GM12878 (cell line): ENCODE data around the gene RRAS. TPM values are rescaled to one million over a fixed set of nuclear protein-coding genes. Genes with fewer than 3 reads are reported as not detected.

Experiments used
- ATAC-seq: fragments of 200-7000 bp; cut with Tn5 transposase; 3 replicates; pipeline ENCODE4 v1.9.1; 2020; ENCODE audit warnings: mild to moderate bottlenecking, moderate library complexity
- Bru-seq: library from RNA; stranded (reverse); fragments of 400-500 nt; gene quantifications from one replicate; lab custom pipeline; 2021; lab: Mats Ljungman, UMichigan
- BruChase-seq, 2 experiments: library from RNA; stranded (reverse); fragments of 400-500 nt; gene quantifications; one replicate each; lab custom pipeline; 2021; lab: Mats Ljungman, UMichigan
- BruUV-seq: library from RNA; stranded (reverse); fragments of 400-500 nt; replicated peaks from 2 replicates; lab custom pipeline; 2021; lab: Mats Ljungman, UMichigan
- CTCF ChIA-PET: fragments of 300-600 bp; sonication (Branson Sonifier 250); formaldehyde crosslinking; extraction: SDS; loops from one replicate; lab custom pipeline; 2021; ENCODE audit warnings: inconsistent platforms; lab: Yijun Ruan, JAX
- POLR2A ChIA-PET: fragments of 350-600 bp; formaldehyde crosslinking; extraction: SDS; loops from one replicate; lab custom pipeline; 2021; ENCODE audit warnings: inconsistent platforms; lab: Charles Lee
- RAD21 ChIA-PET: fragments of 300-600 bp; sonication (Branson Sonifier 250); formaldehyde crosslinking; loops from one replicate; lab custom pipeline; 2023; ENCODE audit warnings: antibody characterized with exemption; ENCODE audit not compliant: unreplicated experiment; lab: Charles Lee
- SMC1A ChIA-PET: fragments of 300-600 bp; sonication (Branson Sonifier 250); formaldehyde crosslinking; loops from one replicate; lab custom pipeline; 2023; ENCODE audit not compliant: unreplicated experiment, uncharacterized antibody; lab: Charles Lee
- DNase-seq: peaks from one replicate; pipeline ENCODE4 v3.0.0-alpha.2; 2011; ENCODE audit warnings: low read depth, low spot score
- FAIRE-seq: peaks from 3 replicates; lab custom pipeline; 2011; peaks lifted over from hg19 to GRCh38; lab: Jason Lieb, UNC
- H2AFZ ChIP-seq: 2 replicates; pipeline ENCODE4 v1.6.0; 2011; ENCODE audit warnings: low read depth, low read length, control low read depth; ENCODE audit not compliant: control insufficient read depth
- H3K27ac ChIP-seq: 2 replicates; pipeline ENCODE4 v1.5.1; 2011; ENCODE audit warnings: control low read depth; ENCODE audit not compliant: control insufficient read depth, insufficient read depth
- H3K27me3 ChIP-seq, 2 experiments: replicated peaks in 1 of 2; 2 replicates each; pipeline versions ENCODE4 v1.6.0 to v1.6.1; 2011; ENCODE audit warnings: low read length in 1 of 2; ENCODE audit not compliant: control insufficient read depth in 2 of 2, insufficient read depth in 2 of 2
- H3K36me3 ChIP-seq, 2 experiments: 2 replicates each; pipeline ENCODE4 v1.5.1; 2011; ENCODE audit warnings: low read length in 1 of 2; ENCODE audit not compliant: control insufficient read depth in 2 of 2, insufficient read depth in 2 of 2
- H3K4me1 ChIP-seq: 2 replicates; pipeline ENCODE4 v1.6.1; 2011; ENCODE audit warnings: mild to moderate bottlenecking, low read length, moderate library complexity, mixed read lengths; ENCODE audit not compliant: control insufficient read depth, insufficient read depth
- H3K4me2 ChIP-seq: 2 replicates; pipeline ENCODE4 v1.6.0; 2011; ENCODE audit warnings: control low read depth; ENCODE audit not compliant: control insufficient read depth, insufficient read depth
- H3K4me3 ChIP-seq: fragments of 200-600 bp; sonication (generic); 2 replicates; pipeline ENCODE4 v1.5.1; 2016
- H3K79me2 ChIP-seq: 2 replicates; pipeline ENCODE4 v1.6.0; 2011; ENCODE audit warnings: low read length; ENCODE audit not compliant: control insufficient read depth, insufficient read depth
- H3K9ac ChIP-seq: 2 replicates; pipeline ENCODE4 v1.8.0; 2011; ENCODE audit warnings: low read length, control low read depth, mixed read lengths; ENCODE audit not compliant: control insufficient read depth, insufficient read depth
- H3K9me3 ChIP-seq: replicated peaks from 3 replicates; pipeline ENCODE4 v1.5.1; 2011; ENCODE audit warnings: mild to moderate bottlenecking, low read length; ENCODE audit not compliant: control insufficient read depth, insufficient read depth
- H4K20me1 ChIP-seq: 2 replicates; pipeline ENCODE4 v1.6.0; 2011; ENCODE audit not compliant: control insufficient read depth, insufficient read depth
- CHD1 ChIP-seq: IDR thresholded peaks from 2 replicates; pipeline ENCODE4 v1.6.1; 2012; ENCODE audit warnings: low read depth, low read length, improper control_type of control experiment
- CHD2 ChIP-seq: IDR thresholded peaks from 2 replicates; pipeline ENCODE4 v1.6.1; 2011; ENCODE audit warnings: low read depth, low read length, improper control_type of control experiment, borderline replicate concordance
- EZH2 ChIP-seq: IDR thresholded peaks from 2 replicates; pipeline ENCODE4 v1.6.1; 2012; ENCODE audit warnings: low read depth, mild to moderate bottlenecking, control low read depth, inconsistent platforms, low read length, borderline replicate concordance; ENCODE audit not compliant: control insufficient read depth
- GABPA ChIP-seq: IDR thresholded peaks from 2 replicates; pipeline ENCODE4 v1.6.1; 2014; ENCODE audit warnings: antibody characterized with exemption, low read depth, mild to moderate bottlenecking, inconsistent platforms
- IKZF2 ChIP-seq, 2 experiments: fragments of 450-650 bp; IDR thresholded peaks; 2 replicates each; pipeline ENCODE4 v1.6.1; 2017; ENCODE audit warnings: mild to moderate bottlenecking in 2 of 2, moderate library complexity in 2 of 2
- KDM1A ChIP-seq: fragments of 200-600 bp; sonication (generic); IDR thresholded peaks from 2 replicates; pipeline ENCODE4 v1.6.1; 2016; ENCODE audit warnings: borderline replicate concordance
- MXI1 ChIP-seq: fragments of 150-350 bp; IDR thresholded peaks from 2 replicates; pipeline ENCODE4 v1.6.1; 2011; ENCODE audit warnings: low read depth, mild to moderate bottlenecking, inconsistent platforms, low read length, improper control_type of control experiment
- MYC ChIP-seq: IDR thresholded peaks from 2 replicates; pipeline ENCODE4 v1.6.1; 2011; ENCODE audit warnings: mild to moderate bottlenecking, low read length, moderate library complexity, inconsistent platforms; ENCODE audit not compliant: insufficient read depth, insufficient replicate concordance, insufficient read length, severe bottlenecking
- PAX5 ChIP-seq: IDR thresholded peaks from 2 replicates; pipeline ENCODE4 v1.6.1; 2011; ENCODE audit warnings: low read depth, low read length, borderline replicate concordance
- RELA ChIP-seq: fragments of 450-650 bp; IDR thresholded peaks from 2 replicates; pipeline ENCODE4 v1.8.0; 2014; ENCODE audit warnings: borderline replicate concordance; ENCODE audit not compliant: partially characterized antibody
- RFX5 ChIP-seq: IDR thresholded peaks from 2 replicates; pipeline ENCODE4 v1.6.1; 2011; ENCODE audit warnings: low read depth, low read length, improper control_type of control experiment
- SUZ12 ChIP-seq: fragments of 200-600 bp; sonication (generic); IDR thresholded peaks from one replicate; pipeline ENCODE4 v1.6.1; 2018; ENCODE audit warnings: antibody characterized with exemption, mild to moderate bottlenecking; ENCODE audit not compliant: unreplicated experiment
- TAF1 ChIP-seq: IDR thresholded peaks from 2 replicates; pipeline ENCODE4 v1.6.1; 2011; ENCODE audit warnings: mild to moderate bottlenecking, low read depth, low read length, borderline replicate concordance
- WGBS: methylation state at CpG from one replicate; pipeline ENCODE4 v1.1.6; 2016; ENCODE audit warnings: low lambda C conversion rate; ENCODE audit not compliant: insufficient replicate concordance, insufficient coverage; ENCODE audit errors: missing lambda C conversion rate; 5-methylcytosine and 5-hydroxymethylcytosine counted together
- in situ Hi-C: fragments of 300-500 bp; cut with MboI; formaldehyde crosslinking; loops from 9 replicates; pipeline ENCODE4 v1.14.3; 2018; ENCODE audit warnings: mixed read lengths
- intact Hi-C: fragments of 100-400 bp; cut with micrococcal nuclease; formaldehyde crosslinking; loops from one replicate; pipeline ENCODE4 v1.14.2; 2022; ENCODE audit not compliant: unreplicated experiment
- long read RNA-seq, 2 experiments: library from polyadenylated mRNA; unstranded; transcript quantifications; one replicate each; pipeline ENCODE4 v2.0.0, GENCODE V29; 2019 to 2020
- polyA minus RNA-seq, 3 experiments: library from RNA; depleted of rRNA, polyadenylated mRNA; stranded (reverse); fragments of >200 nt; gene quantifications; 2 replicates each; pipeline ENCODE4 v1.2.3, GENCODE V29; 2011
- polyA plus RNA-seq, 11 experiments: library from polyadenylated mRNA; depleted of rRNA in 4 of 11; unstranded in 6 of 11; stranded (reverse) in 5 of 11; fragments of >200 nt; fragmentation: Nextera tagmentation in 4 of 11; fragmentation: Illumina TruSeq in 1 of 11; extraction: Ambion mirVana in 4 of 11; extraction: Trizol in 1 of 11; gene quantifications; 1 replicate in 1 of 11; 2 replicates in 10 of 11; pipeline versions ENCODE4 v1.2.1 to v1.2.3, GENCODE V29; 2011 to 2016; ENCODE audit warnings: inconsistent platforms in 2 of 11, missing spikeins in 2 of 11, low read depth in 1 of 11
- total RNA-seq, 4 experiments: library from RNA; depleted of rRNA in 3 of 4; stranded (reverse); fragments of >200 nt in 3 of 4; fragmentation: Illumina TruSeq in 1 of 4; extraction: Trizol in 1 of 4; gene quantifications; 2 replicates each; pipeline versions ENCODE4 v1.2.1 to v1.2.3, GENCODE V29; 2013 to 2021
- TF ChIP-seq, protein P1 (sequence below): fragments of 450-650 bp; IDR thresholded peaks from 2 replicates; pipeline ENCODE4 v1.6.1; 2017; ENCODE audit warnings: mild to moderate bottlenecking, moderate library complexity

RRAS gene
- 0.91 TPM in 1 of 2 replicates, not detected in the other for total RNA-seq (2013; cell fraction: nucleolus; rRNA removed)
- 1.0 and 1.8 TPM in 2 replicates for total RNA-seq (2014; rRNA removed)
- 1.1 TPM in 2 replicates for total RNA-seq (2014; rRNA removed; fragmentation: Illumina TruSeq; extraction: Trizol)
- total RNA-seq (2021): 1.3 and 1.8 TPM in 2 replicates
- polyA plus RNA-seq (2011; ENCODE audit: low read depth): 3.2 TPM
- polyA plus RNA-seq (2011; rRNA removed): 2.3 and 4.1 TPM in 2 replicates
- 7.4 and 9.2 TPM in 2 replicates for polyA plus RNA-seq (2011; cell fraction: cytosol; rRNA removed)
- 5.0 and 5.9 TPM in 2 replicates for polyA plus RNA-seq (2011; cell fraction: nucleus; rRNA removed)
- polyA plus RNA-seq (2012): 7.4 and 8.5 TPM in 2 replicates
- polyA plus RNA-seq (2014; fragmentation: Illumina TruSeq; extraction: Trizol): 1.1 TPM in 1 of 2 replicates, not detected in the other
- polyA plus RNA-seq (2014; fragmentation: Nextera tagmentation; extraction: Ambion mirVana): under 1 TPM; 0.24 to 0.29 TPM
- polyA plus RNA-seq (2014; rRNA removed): 4.0 and 5.8 TPM in 2 replicates
- 1 to 10 TPM; 1.9 to 2.2 TPM for polyA plus RNA-seq (2016; fragmentation: Nextera tagmentation; extraction: Ambion mirVana)
- 0.95 and 3.3 TPM in 2 replicates for polyA minus RNA-seq (2011; rRNA and poly(A)+ RNA removed)
- polyA minus RNA-seq (2011; cell fraction: cytosol; rRNA and poly(A)+ RNA removed): 2.4 and 2.6 TPM in 2 replicates
- polyA minus RNA-seq (2011; cell fraction: nucleus; rRNA and poly(A)+ RNA removed): 0.60 and 0.67 TPM in 2 replicates
- Bru-seq, nascent RNA: percentile 37 among the genes with signal in this experiment
- BruChase-seq, experiment 1, labeled RNA remaining after a 6-hour chase: percentile 39 among the genes with signal in this experiment
- BruChase-seq, experiment 2, labeled RNA remaining after a 2-hour chase: percentile 30 among the genes with signal in this experiment
- long read RNA-seq, experiment 1: 0 reads
- long read RNA-seq, experiment 2, partial matches to known transcripts: 1 of 1 reads
- long read RNA-seq, experiment 2, other reads (novel, unspliced or antisense): 0 of 1 reads

DNA sequence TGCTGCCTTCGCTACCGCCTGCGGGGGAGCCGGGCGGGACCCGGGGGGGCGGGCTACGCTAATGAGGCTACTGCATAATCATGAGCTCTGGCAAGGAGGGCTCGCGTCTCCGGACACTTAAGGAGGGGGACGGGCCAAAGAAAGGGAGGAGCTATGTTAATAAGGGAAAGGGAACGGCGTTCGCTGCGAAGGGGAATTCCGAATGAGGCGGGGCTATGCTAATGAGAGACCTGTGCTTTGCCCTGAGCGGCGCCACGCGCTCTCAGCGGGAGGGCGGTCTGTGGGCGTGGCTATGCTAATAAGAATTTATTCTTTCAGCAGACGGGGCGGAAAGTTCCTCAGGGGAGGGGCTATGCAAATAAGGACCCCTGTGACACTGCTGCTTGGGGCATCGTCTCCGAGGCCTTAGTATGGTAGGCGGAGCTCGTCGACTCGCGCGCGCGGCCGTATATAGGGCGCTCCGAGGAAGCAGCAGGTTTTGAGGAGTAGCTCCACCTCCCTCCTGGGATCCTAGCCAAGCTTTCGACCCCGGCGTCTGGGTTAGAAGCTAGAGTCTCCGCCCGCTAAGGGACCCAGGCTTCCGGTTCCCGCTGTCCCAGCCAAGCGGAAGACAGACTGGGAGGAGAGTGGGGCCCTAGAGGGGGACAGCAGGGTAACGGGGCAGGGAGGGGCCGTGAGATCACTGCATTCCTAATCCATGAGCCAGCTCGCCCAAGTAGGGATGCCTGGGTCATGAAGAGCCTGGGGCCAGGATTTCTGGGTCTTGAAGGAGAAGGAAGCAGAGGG lies at the start of gene RRAS:
Gene RRAS, minus strand, starts transcription at position 31 of the 786 bp plus-strand sequence. CDS start 45 bp downstream, outside the sequence.
- H3K27me3 ChIP-seq: no peaks in the 10 kb centered on the region
- H3K4me2 ChIP-seq: peak within 1 kb of the TSS; percentile 90
- RAD21 ChIA-PET: interaction anchor here (0.5 to 5.1 kb wide), 21 partner anchors 10 to 693 kb away, joined by 3 to 131 read pairs (median 4); partner anchors contain the start of genes AP2A1, BCL2L12, IRF3 and NOSIP
- SMC1A ChIA-PET: interaction anchor here (1.0 to 1.6 kb wide), 10 partner anchors 24 to 71 kb away, joined by 4 to 15 read pairs (median 6); partner anchors contain the start of genes BCL2L12, IRF3, NOSIP and PRMT1
- H2AFZ ChIP-seq: peak within 1 kb of the TSS; percentile 68
- intact Hi-C loops (loop anchor here (1.0 to 5.0 kb wide), 3 partner anchors 36 to 144 kb away; partner anchors contain the start of genes PRR12 and RPS11), in situ Hi-C loops (no loop called here)
- peak; percentile 79 for ATAC-seq
- H3K4me1 ChIP-seq: peaks cover 18% of the 10 kb centered on the region
- H3K79me2 ChIP-seq: peaks cover 36% of the 10 kb centered on the region
- no peaks in the 10 kb centered on the region for H3K9me3 ChIP-seq
- WGBS: 2% methylated on average over 43 of the region's 51 CpGs
- peak within 1 kb of the TSS; percentile 80 for H3K4me3 ChIP-seq
- CTCF ChIA-PET: interaction anchor here (0.6 to 5.1 kb wide), 16 partner anchors 9 to 151 kb away, joined by 3 to 130 read pairs (median 4); partner anchors contain the start of genes BCL2L12, IRF3 and PRMT1
- peak; percentile 100 for DNase-seq
- no peaks in the 10 kb centered on the region for H4K20me1 ChIP-seq
- peak within 1 kb of the TSS; percentile 98 for H3K9ac ChIP-seq
- H3K36me3 ChIP-seq: no peaks in the 10 kb centered on the region; a peak in 1 of 4 replicates
- BruUV-seq: no TSS peak
- FAIRE-seq: peak; percentile 100
- H3K27ac ChIP-seq: peak within 1 kb of the TSS; percentile 98
- POLR2A ChIA-PET: interaction anchor here (0.6 to 6.5 kb wide), 26 partner anchors 8 to 1307 kb away, joined by 3 to 200 read pairs (median 4); partner anchors contain the start of genes AKT1S1, ALDH16A1, ATF5 and BCL2L12
- TF ChIP-seq PAX5: no peak
- no peak for TF ChIP-seq SUZ12
- no peak for TF ChIP-seq KDM1A
- peak in 1 of 2 experiments; percentile 73; a peak in 2 of 4 replicates for TF ChIP-seq IKZF2 (IDR thresholded peaks at IDR 0.05)
- peak; percentile 59 for TF ChIP-seq TAF1
- no peak for TF ChIP-seq MYC
- no peak for TF ChIP-seq CHD1
- TF ChIP-seq CHD2: 0 out of 2 replicates have a peak, but pooled peaks have one; percentile 36
- TF ChIP-seq, protein P1, sequence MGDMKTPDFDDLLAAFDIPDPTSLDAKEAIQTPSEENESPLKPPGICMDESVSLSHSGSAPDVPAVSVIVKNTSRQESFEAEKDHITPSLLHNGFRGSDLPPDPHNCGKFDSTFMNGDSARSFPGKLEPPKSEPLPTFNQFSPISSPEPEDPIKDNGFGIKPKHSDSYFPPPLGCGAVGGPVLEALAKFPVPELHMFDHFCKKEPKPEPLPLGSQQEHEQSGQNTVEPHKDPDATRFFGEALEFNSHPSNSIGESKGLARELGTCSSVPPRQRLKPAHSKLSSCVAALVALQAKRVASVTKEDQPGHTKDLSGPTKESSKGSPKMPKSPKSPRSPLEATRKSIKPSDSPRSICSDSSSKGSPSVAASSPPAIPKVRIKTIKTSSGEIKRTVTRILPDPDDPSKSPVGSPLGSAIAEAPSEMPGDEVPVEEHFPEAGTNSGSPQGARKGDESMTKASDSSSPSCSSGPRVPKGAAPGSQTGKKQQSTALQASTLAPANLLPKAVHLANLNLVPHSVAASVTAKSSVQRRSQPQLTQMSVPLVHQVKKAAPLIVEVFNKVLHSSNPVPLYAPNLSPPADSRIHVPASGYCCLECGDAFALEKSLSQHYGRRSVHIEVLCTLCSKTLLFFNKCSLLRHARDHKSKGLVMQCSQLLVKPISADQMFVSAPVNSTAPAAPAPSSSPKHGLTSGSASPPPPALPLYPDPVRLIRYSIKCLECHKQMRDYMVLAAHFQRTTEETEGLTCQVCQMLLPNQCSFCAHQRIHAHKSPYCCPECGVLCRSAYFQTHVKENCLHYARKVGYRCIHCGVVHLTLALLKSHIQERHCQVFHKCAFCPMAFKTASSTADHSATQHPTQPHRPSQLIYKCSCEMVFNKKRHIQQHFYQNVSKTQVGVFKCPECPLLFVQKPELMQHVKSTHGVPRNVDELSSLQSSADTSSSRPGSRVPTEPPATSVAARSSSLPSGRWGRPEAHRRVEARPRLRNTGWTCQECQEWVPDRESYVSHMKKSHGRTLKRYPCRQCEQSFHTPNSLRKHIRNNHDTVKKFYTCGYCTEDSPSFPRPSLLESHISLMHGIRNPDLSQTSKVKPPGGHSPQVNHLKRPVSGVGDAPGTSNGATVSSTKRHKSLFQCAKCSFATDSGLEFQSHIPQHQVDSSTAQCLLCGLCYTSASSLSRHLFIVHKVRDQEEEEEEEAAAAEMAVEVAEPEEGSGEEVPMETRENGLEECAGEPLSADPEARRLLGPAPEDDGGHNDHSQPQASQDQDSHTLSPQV: no peak
- peak; percentile 75 for TF ChIP-seq RELA
- peak; percentile 42 for TF ChIP-seq MXI1
- no peak; the same call in 1 of the 2 replicates for TF ChIP-seq RFX5
- peak; percentile 69; the same call in 1 of the 2 replicates for TF ChIP-seq GABPA
- no peak for TF ChIP-seq EZH2
